ENCODE measurements around the gene EPB41L4A.

The EPB41L4A gene

DNA sequence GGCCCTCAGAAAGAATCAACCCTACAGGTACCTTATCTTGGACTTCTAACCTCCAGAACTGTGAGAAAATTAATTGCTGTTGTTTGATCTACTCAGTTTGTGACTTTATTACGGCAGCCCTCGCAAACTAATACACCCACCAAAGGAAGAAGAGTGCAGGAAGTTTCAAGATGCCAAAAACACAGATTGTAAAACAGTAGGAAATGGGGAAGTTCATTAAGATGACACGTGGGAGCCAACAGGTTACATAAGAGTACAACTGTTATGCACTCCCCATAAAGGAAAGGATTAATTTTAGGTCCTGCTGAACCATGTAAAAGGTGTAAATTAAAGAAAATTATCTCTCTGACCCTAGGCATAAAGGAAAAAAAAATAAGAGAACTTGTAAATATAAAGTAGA is 294.3 kb downstream of the EPB41L4A start:
- Histone ChIP-seq H3K4me1 (ENCODE audit: insufficient read depth, low read length, poor library complexity, severe bottlenecking) (no peaks in the 10 kb centered on the region), H3K36me3 (ENCODE audit: insufficient read depth, low read length) (no peaks in the 10 kb centered on the region), H3K4me2 (ENCODE audit: low read depth, low read length, poor library complexity, severe bottlenecking) (no peak overlapping the region), H2AFZ (ENCODE audit: low read length) (no peak overlapping the region), H3K9me3 (ENCODE audit: insufficient read depth, low read depth, low read length) (no peaks in the 10 kb centered on the region), H3K79me2 (ENCODE audit: insufficient read depth, low read length) (no peaks in the 10 kb centered on the region), H3F3A (ENCODE audit: low read depth) (no peaks in the 10 kb centered on the region), H3K4me3 (ENCODE audit: low read length, poor library complexity, severe bottlenecking) (no peak overlapping the region), H3K9me2 (replicated peaks; ENCODE audit: low read depth, low read length) (no peaks in the 10 kb centered on the region), H3K27me3 (ENCODE audit: insufficient read depth, low read length, poor library complexity, severe bottlenecking) (no peaks in the 10 kb centered on the region), H4K20me1 (ENCODE audit: insufficient read depth, low read length, poor library complexity, severe bottlenecking) (no peaks in the 10 kb centered on the region), H3K9ac (ENCODE audit: low read depth, low read length, poor library complexity, severe bottlenecking) (no peak overlapping the region)
- no peak for TF ChIP-seq EZH2phosphoT487 (IDR thresholded peaks at IDR 0.05; ENCODE audit: borderline replicate concordance)
- TF ChIP-seq, protein P1, sequence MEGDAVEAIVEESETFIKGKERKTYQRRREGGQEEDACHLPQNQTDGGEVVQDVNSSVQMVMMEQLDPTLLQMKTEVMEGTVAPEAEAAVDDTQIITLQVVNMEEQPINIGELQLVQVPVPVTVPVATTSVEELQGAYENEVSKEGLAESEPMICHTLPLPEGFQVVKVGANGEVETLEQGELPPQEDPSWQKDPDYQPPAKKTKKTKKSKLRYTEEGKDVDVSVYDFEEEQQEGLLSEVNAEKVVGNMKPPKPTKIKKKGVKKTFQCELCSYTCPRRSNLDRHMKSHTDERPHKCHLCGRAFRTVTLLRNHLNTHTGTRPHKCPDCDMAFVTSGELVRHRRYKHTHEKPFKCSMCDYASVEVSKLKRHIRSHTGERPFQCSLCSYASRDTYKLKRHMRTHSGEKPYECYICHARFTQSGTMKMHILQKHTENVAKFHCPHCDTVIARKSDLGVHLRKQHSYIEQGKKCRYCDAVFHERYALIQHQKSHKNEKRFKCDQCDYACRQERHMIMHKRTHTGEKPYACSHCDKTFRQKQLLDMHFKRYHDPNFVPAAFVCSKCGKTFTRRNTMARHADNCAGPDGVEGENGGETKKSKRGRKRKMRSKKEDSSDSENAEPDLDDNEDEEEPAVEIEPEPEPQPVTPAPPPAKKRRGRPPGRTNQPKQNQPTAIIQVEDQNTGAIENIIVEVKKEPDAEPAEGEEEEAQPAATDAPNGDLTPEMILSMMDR (conservative IDR thresholded peaks at IDR 0.05; ENCODE audit: low read length): no peak

- H2AFZ ChIP-seq (ENCODE audit: low read length): no peak overlapping the region
- H3K4me2 ChIP-seq (ENCODE audit: low read depth, low read length, poor library complexity, severe bottlenecking): no peak overlapping the region
Measured at GRCh38 chr5:112123086-112123485, 296.0 kb downstream of the EPB41L4A start.

GRCh38 chr5:112122353-112122752 is 296.7 kb downstream of the EPB41L4A start:
- Histone ChIP-seq H3K27me3 (ENCODE audit: insufficient read depth, low read length, poor library complexity, severe bottlenecking) (no peaks in the 10 kb centered on the region), H3K4me3 (ENCODE audit: low read length, poor library complexity, severe bottlenecking) (no peak overlapping the region), H3K79me2 (ENCODE audit: insufficient read depth, low read length) (no peaks in the 10 kb centered on the region), H3K4me1 (ENCODE audit: insufficient read depth, low read length, poor library complexity, severe bottlenecking) (no peaks in the 10 kb centered on the region), H4K20me1 (ENCODE audit: insufficient read depth, low read length, poor library complexity, severe bottlenecking) (no peaks in the 10 kb centered on the region), H3F3A (ENCODE audit: low read depth) (no peaks in the 10 kb centered on the region), H3K9ac (ENCODE audit: low read depth, low read length, poor library complexity, severe bottlenecking) (no peak overlapping the region), H3K4me2 (ENCODE audit: low read depth, low read length, poor library complexity, severe bottlenecking) (no peak overlapping the region), H3K9me2 (replicated peaks; ENCODE audit: low read depth, low read length) (no peaks in the 10 kb centered on the region), H3K36me3 (ENCODE audit: insufficient read depth, low read length) (no peaks in the 10 kb centered on the region), H2AFZ (ENCODE audit: low read length) (no peak overlapping the region), H3K9me3 (ENCODE audit: insufficient read depth, low read depth, low read length) (no peaks in the 10 kb centered on the region)
- TF ChIP-seq, protein P1 (conservative IDR thresholded peaks at IDR 0.05; ENCODE audit: low read length): no peak
- TF ChIP-seq EZH2phosphoT487 (IDR thresholded peaks at IDR 0.05; ENCODE audit: borderline replicate concordance): no peak

More at GRCh38 chr5:112123086-112123485, 296.0 kb downstream of the EPB41L4A start:
- Histone ChIP-seq H3F3A (ENCODE audit: low read depth) (no peaks in the 10 kb centered on the region), H3K4me1 (ENCODE audit: insufficient read depth, low read length, poor library complexity, severe bottlenecking) (no peaks in the 10 kb centered on the region), H3K79me2 (ENCODE audit: insufficient read depth, low read length) (no peaks in the 10 kb centered on the region), H3K9ac (ENCODE audit: low read depth, low read length, poor library complexity, severe bottlenecking) (no peak overlapping the region), H4K20me1 (ENCODE audit: insufficient read depth, low read length, poor library complexity, severe bottlenecking) (no peaks in the 10 kb centered on the region), H3K36me3 (ENCODE audit: insufficient read depth, low read length) (no peaks in the 10 kb centered on the region), H3K4me3 (ENCODE audit: low read length, poor library complexity, severe bottlenecking) (no peak overlapping the region), H3K9me3 (ENCODE audit: insufficient read depth, low read depth, low read length) (no peaks in the 10 kb centered on the region), H3K27me3 (ENCODE audit: insufficient read depth, low read length, poor library complexity, severe bottlenecking) (no peaks in the 10 kb centered on the region), H3K9me2 (replicated peaks; ENCODE audit: low read depth, low read length) (no peaks in the 10 kb centered on the region)
- TF ChIP-seq, protein P1 (conservative IDR thresholded peaks at IDR 0.05; ENCODE audit: low read length): no peak
- no peak for TF ChIP-seq EZH2phosphoT487 (IDR thresholded peaks at IDR 0.05; ENCODE audit: borderline replicate concordance)
